ENCODE results near the gene ARMC7.

The ARMC7 gene

DNA sequence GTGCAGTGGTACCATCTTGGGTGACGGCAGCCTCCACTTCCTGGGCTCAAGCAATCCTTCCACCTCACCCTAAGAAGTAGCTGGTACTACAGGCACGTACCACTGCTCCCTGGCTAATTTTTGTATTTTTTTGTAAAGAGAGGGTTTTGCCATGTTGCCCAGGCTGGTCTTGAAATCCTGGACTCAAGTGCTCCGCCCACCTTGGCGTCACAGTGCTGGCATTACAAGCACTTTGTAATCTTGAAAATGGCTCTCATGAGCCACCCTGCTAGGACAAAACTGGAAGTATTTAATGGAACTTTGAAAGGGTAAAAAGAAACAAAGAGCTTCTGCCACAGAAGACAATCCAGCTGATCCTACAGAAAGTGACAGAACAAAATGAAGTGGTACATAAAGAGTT lies 63.8 kb downstream of the ARMC7 start:
- in situ Hi-C loops (cut with HindIII; ENCODE audit: low sequenced_read_pairs), result no loop called here
- TF ChIP-seq, protein P1, sequence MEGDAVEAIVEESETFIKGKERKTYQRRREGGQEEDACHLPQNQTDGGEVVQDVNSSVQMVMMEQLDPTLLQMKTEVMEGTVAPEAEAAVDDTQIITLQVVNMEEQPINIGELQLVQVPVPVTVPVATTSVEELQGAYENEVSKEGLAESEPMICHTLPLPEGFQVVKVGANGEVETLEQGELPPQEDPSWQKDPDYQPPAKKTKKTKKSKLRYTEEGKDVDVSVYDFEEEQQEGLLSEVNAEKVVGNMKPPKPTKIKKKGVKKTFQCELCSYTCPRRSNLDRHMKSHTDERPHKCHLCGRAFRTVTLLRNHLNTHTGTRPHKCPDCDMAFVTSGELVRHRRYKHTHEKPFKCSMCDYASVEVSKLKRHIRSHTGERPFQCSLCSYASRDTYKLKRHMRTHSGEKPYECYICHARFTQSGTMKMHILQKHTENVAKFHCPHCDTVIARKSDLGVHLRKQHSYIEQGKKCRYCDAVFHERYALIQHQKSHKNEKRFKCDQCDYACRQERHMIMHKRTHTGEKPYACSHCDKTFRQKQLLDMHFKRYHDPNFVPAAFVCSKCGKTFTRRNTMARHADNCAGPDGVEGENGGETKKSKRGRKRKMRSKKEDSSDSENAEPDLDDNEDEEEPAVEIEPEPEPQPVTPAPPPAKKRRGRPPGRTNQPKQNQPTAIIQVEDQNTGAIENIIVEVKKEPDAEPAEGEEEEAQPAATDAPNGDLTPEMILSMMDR (IDR thresholded peaks at IDR 0.05; ENCODE audit: low read depth, low read length, missing control alignments), result no peak

GRCh38 chr17:75174996-75175395 lies 65.2 kb downstream of the ARMC7 start:
- in situ Hi-C loops (cut with HindIII; ENCODE audit: low sequenced_read_pairs), result no loop called here
- DNase-seq (ENCODE audit: low read depth), result no peak
- TF ChIP-seq, protein P1 (IDR thresholded peaks at IDR 0.05; ENCODE audit: low read depth, low read length, missing control alignments), result no peak
- H3K4me3 ChIP-seq (ENCODE audit: low read depth, low read length), result no peak overlapping the region

More for the DNA sequence above, 63.8 kb downstream of the ARMC7 start:
- no peak overlapping the region for H3K4me3 ChIP-seq (ENCODE audit: low read depth, low read length)
- DNase-seq (ENCODE audit: low read depth), result no peak

DNA sequence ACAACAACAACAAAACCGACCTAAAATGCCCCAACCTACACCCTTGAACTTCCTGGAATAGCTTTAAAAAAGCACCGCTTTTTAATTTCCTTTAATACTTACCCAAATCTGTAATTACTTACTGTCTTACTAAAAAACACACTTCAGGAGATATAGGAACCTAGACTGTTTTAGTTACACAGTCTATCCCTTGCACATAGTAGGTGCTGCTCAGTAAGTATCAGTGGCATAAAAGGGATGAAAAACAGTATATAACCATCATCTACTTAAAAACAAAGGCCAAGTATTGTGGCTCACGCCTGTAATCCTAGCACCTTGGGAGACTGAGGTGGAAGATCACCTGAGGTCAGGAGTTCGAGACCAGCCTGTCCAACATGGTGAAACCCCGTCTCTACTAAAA lies 66.9 kb downstream of the ARMC7 start:
- H3K4me3 ChIP-seq (ENCODE audit: low read depth, low read length), result no peak overlapping the region
- TF ChIP-seq, protein P1 (IDR thresholded peaks at IDR 0.05; ENCODE audit: low read depth, low read length, missing control alignments), result no peak
- in situ Hi-C loops (cut with HindIII; ENCODE audit: low sequenced_read_pairs), result no loop called here
- DNase-seq (ENCODE audit: low read depth), result no peak

GRCh38 chr17:75178453-75178852 lies 68.7 kb downstream of the ARMC7 start:
- in situ Hi-C loops (cut with HindIII; ENCODE audit: low sequenced_read_pairs), result no loop called here
- TF ChIP-seq, protein P1 (IDR thresholded peaks at IDR 0.05; ENCODE audit: low read depth, low read length, missing control alignments), result no peak
- no peak overlapping the region for H3K4me3 ChIP-seq (ENCODE audit: low read depth, low read length)
- DNase-seq (ENCODE audit: low read depth), result no peak

All from astrocyte of the cerebellum (primary cell).